HFF-Myc (cell line): ENCODE measurements around the gene JOSD2.

Experiments used
- DNase-seq: peaks from one replicate; pipeline ENCODE4 v3.0.0-alpha.2; 2011; ENCODE audit warnings: low read depth; ENCODE audit errors: extremely low read depth
- H3K4me3 ChIP-seq: replicated peaks from 2 replicates; pipeline ENCODE4 v1.5.1; 2011; ENCODE audit warnings: low read depth, mild to moderate bottlenecking, control low read depth, low read length
- TF ChIP-seq, protein P1 (sequence below): IDR thresholded peaks from 2 replicates; pipeline ENCODE4 v1.5.1; 2012; ENCODE audit warnings: mild to moderate bottlenecking, low read depth, low read length, control low read depth; ENCODE audit errors: missing control alignments

Gene JOSD2

DNA sequence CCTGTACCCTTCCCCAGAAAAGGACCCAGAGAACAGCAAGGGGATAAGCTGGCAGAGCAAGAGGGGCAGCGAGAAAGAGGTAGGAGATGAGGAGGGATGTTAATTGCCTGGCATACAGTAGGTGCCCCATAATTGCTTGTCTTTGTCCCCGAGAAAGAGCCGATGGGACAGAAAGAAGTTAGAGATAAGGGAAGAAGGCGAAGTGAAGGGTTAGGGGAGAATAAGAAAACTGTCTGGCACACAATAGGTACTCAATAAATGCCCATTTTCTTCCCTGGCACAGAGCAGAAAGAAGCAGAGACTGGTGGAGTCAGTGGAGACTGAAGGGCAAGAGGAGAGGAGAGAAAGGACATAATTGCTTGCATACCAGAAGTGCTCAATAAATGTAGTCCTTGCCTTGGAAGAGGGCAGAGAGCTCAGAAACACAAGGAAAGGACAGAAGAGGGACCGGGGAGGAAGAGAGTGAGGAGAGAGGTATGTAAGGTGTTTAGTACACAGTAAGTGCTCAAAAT, 15.9 kb downstream of the JOSD2 start:
- DNase-seq, result no peak
- no peak overlapping the region for H3K4me3 ChIP-seq
- TF ChIP-seq, protein P1, sequence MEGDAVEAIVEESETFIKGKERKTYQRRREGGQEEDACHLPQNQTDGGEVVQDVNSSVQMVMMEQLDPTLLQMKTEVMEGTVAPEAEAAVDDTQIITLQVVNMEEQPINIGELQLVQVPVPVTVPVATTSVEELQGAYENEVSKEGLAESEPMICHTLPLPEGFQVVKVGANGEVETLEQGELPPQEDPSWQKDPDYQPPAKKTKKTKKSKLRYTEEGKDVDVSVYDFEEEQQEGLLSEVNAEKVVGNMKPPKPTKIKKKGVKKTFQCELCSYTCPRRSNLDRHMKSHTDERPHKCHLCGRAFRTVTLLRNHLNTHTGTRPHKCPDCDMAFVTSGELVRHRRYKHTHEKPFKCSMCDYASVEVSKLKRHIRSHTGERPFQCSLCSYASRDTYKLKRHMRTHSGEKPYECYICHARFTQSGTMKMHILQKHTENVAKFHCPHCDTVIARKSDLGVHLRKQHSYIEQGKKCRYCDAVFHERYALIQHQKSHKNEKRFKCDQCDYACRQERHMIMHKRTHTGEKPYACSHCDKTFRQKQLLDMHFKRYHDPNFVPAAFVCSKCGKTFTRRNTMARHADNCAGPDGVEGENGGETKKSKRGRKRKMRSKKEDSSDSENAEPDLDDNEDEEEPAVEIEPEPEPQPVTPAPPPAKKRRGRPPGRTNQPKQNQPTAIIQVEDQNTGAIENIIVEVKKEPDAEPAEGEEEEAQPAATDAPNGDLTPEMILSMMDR, result no peak

DNA sequence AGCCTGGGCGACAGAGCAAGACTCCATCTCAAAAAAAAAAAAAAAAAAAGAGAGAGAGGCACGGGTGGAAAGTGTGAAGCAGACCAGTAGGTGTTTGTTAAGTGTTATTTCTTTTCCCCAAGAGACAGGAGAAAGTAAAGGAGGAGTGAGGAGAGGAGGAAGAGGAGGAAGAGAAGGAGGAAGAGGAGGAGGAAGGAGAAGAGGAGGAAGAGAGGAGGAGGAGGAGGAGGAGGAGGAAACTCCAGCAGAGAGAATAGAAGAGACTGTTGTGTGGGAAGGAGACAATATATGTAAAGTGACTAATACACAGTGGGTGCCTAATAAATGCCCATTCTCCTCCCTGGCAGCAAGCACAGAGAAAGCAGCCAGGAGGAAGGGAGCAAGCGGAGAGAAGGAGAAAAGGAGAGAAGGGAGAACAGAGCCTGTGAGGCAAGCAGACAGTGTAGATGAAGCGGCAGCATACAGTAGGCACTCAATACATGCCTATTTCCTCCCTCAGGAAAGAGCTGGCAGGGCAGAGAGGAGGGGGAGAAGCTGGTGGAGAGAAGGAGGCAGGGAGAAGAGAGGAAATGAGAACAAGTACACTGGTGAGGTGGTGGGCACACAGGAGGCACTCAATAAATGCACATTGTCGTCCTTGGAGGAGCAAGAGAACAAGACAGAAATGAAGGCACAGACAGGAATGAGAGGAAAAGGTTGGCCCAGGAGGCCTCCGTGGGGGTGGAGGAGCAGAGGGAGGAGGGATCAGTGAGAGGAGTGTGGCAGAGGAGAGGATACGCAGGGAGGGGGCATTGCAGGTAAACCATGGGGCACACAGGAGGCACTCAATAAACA, 16.6 kb downstream of the JOSD2 start:
- DNase-seq, result no peak
- H3K4me3 ChIP-seq, result no peak overlapping the region
- TF ChIP-seq, protein P1, result no peak

DNA sequence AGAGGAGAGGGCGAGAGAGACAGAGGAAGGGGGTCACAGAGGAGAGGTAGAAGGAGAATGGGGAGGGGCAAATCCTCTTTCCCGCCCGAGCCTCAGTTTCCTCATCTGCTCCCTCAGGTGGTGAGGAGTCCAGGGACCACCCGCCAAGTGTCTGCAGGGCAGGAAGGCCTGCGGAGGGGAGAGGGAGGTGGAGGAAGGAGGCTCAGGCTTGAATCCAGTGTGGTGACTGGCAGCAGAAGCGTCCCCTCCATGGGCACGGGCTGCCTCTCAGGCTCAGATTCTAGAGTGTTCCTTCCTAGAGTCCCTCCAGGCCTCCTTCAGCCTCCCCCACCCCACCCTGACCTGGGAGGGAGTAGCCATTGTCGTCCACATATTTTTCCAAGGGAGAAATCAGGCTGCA, 17.8 kb downstream of the JOSD2 start:
- DNase-seq, result no peak
- TF ChIP-seq, protein P1, result no peak

DNA sequence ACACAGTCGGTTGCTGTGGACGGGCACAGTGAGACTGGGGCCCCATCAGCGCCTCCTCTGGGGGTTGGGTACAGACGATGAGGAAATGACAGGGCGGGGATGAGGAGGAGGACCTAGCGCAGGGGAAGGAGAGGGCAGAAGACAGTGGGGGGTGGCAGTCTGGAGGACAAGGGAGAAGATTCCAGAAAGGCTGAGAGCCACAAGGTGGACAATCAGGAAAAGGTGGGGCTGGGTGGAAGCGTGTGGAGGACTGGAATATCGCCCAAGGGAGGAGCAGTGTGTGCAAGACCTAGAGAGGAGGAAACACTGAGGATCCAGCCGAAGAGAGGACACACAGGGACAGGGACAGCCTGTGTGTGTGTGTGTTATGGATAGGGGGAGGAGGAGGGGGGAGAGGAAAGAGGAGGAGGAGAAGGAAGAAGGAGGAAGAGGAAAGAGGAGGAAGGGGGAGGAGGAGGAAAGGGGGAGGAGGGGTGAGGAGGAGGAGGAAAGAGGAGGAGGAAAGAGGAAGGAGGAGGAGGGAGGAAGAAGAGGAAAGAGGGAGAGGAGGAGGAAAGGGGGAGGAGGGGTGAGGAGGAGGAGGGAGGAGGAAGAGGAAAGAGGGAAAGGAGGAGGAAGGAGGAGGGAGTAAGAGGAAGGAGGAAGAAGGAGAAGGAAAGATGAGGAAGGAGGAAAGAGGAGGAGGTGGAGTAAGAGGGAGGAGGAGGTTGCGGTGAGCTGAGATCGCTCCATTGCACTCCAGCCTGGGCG, 18.5 kb downstream of the JOSD2 start:
- TF ChIP-seq, protein P1, result no peak
- no peak overlapping the region for H3K4me3 ChIP-seq
- no peak for DNase-seq

More for the DNA sequence above, 17.8 kb downstream of the JOSD2 start:
- H3K4me3 ChIP-seq, result no peak overlapping the region

DNA sequence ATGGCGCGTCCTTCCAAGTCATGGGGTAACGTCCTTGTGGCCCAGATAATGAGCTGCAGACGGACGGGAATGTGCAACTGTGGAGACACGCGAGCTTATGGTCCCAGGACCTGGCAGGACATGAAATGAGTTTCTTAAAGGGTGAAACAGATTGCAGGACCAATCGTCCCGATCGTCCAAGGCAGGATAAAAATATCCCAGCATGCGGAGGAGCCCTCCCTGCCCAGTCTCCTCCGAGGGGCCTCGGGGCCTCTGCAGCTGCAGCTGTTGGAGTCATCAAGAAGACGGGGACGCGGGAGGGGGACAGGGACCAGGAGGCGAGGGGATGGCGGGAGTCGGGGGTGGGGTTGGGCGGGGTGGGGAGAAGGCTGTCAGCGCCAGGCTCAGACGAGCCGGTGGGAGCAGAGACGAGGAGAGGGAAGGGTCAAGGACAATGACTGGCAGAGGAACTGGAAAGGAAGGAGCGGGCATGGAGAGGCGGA, 20.0 kb downstream of the JOSD2 start:
- H3K4me3 ChIP-seq, result no peak overlapping the region
- DNase-seq, result no peak
- TF ChIP-seq, protein P1, result no peak

DNA sequence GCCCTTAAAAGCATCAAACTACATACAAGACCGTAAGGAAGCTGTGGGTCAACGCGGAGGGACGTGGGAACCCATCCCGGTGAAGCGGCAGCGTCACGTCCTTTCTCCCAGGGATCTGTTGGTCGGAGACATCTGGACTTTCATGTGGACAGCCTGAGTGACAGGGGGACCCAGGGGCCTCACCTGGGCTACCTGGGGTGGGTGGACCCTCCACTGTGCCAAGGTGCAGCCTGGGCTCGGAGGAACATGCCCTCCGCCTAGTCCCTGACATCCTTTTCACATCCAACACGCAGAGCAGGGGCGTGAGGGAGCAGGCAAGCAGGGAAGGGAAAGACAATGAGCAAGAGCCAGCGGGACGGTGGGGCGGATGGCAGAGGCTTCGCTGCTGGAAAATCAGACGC, 20.6 kb downstream of the JOSD2 start:
- DNase-seq, result no peak
- TF ChIP-seq, protein P1, result no peak
- no peak overlapping the region for H3K4me3 ChIP-seq
